Measurements from ENCODE around the gene PTX4. TPM values are rescaled to one million over a fixed set of nuclear protein-coding genes. Genes with fewer than 3 reads are reported as not detected.

Gene PTX4
- polyA plus RNA-seq, 1 of the 3 experiments (the other 2 are of a cell fraction), result not detected

- TF ChIP-seq NFIC (IDR thresholded peaks at IDR 0.05; ENCODE audit: borderline replicate concordance) (no peak), FOSL2 (IDR thresholded peaks at IDR 0.05; ENCODE audit: borderline replicate concordance, low read depth) (no peak), MEF2A (IDR thresholded peaks at IDR 0.05; ENCODE audit: borderline replicate concordance, low read depth) (no peak), TAF1 (IDR thresholded peaks at IDR 0.05; ENCODE audit: borderline replicate concordance, low read depth, low read length) (no peak), RXRA (IDR thresholded peaks at IDR 0.05; ENCODE audit: borderline replicate concordance, low read depth) (no peak), EP300 (IDR thresholded peaks at IDR 0.05; ENCODE audit: borderline replicate concordance in 1 of 2, low read depth in 1 of 2, low read length in 1 of 2) (no peak), RFX5 (IDR thresholded peaks at IDR 0.05; ENCODE audit: low read length) (no peak), FOXJ3 (CRISPR knock-in tag; IDR thresholded peaks at IDR 0.05) (no peak)
These were observed 10.3 kb upstream of the PTX4 start (continued) for GRCh38 chr16:1498899-1499676.

DNA sequence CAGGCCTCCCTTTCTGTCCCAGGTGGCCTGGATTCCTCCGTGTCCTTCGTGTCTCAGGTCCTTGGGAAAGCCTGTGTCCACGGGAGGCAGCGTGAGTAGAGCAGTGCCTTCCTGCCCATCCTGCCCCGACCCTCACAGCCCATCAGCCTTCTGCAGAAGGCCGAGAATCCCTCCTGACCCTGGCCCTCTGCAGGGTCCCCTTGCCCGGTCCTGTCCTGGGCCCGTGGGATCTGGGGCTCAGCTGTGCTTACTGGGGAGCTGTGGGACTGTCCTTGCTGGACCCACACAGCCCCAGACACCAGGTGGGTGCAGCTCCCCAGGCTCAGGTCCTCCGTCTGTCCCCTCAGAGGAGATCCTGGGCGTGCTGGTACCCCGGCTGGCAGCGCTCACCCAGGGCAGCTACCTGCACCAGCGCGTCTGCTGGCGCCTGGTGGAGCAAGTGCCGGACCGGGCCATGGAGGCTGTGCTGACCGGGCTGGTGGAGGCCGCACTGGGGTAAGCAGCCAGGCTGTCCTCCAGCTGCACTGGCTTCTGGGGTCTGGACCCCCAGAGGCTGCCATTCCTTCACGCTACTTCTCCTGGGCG, 8.4 kb upstream of the PTX4 start:
- Histone ChIP-seq H3K4me3 (ENCODE audit: low read depth in 2 of 2, low read length in 1 of 2) (no peak overlapping the region), H3K4me2 (no peak overlapping the region), H3K79me2 (ENCODE audit: insufficient read depth) (peaks cover 17% of the 10 kb centered on the region; the same call in 1 of the 2 replicates), H3K36me3 (replicated peaks in 1 of 2; ENCODE audit: control insufficient read depth in 1 of 2, insufficient read depth in 2 of 2, low read length in 1 of 2) (peaks cover 0 to 55% of the 10 kb centered on the region in 2 experiments), H3K9me2 (no peaks in the 10 kb centered on the region), H3F3A (replicated peaks; ENCODE audit: insufficient read depth) (no peaks in the 10 kb centered on the region), H2AFZ (ENCODE audit: low read depth) (no peak overlapping the region), H3K27me3 (ENCODE audit: insufficient read depth) (no peaks in the 10 kb centered on the region), H3K9me3 (no peaks in the 10 kb centered on the region), H3K9ac (no peak overlapping the region), H3K27ac (ENCODE audit: low read depth in 2 of 2, low read length in 1 of 2) (no peak overlapping the region), H3K4me1 (ENCODE audit: control insufficient read depth in 1 of 2, insufficient read depth in 2 of 2, low read depth in 1 of 2, low read length in 1 of 2) (peaks cover 0 to 17% of the 10 kb centered on the region in 2 experiments; a peak in 1 of 4 replicates), H4K20me1 (ENCODE audit: insufficient read depth) (no peaks in the 10 kb centered on the region)
- ChIA-PET POLR2A (no interaction called here), CTCF (no interaction called here)
- no peak for DNase-seq
- WGBS (ENCODE audit: low lambda C conversion rate), result 97% methylated on average over 6 of the region's 21 CpGs
- TF ChIP-seq YY1 (IDR thresholded peaks at IDR 0.05; ENCODE audit: low read depth) (no peak), CHD2 (IDR thresholded peaks at IDR 0.05; ENCODE audit: low read length, partially characterized antibody) (no peak), POLR2AphosphoS5 (IDR thresholded peaks at IDR 0.05; ENCODE audit: low read depth, low read length) (no peak), FOXJ3 (CRISPR knock-in tag; IDR thresholded peaks at IDR 0.05) (no peak), NFIC (IDR thresholded peaks at IDR 0.05; ENCODE audit: borderline replicate concordance) (no peak), IRF3 (IDR thresholded peaks at IDR 0.05; ENCODE audit: low read depth, low read length) (no peak), SIN3A (IDR thresholded peaks at IDR 0.05; ENCODE audit: borderline replicate concordance, low read depth, low read length) (no peak), RCOR1 (IDR thresholded peaks at IDR 0.05; ENCODE audit: low read length) (no peak), TEAD4 (IDR thresholded peaks at IDR 0.05; ENCODE audit: borderline replicate concordance, insufficient read depth) (no peak), RFX5 (IDR thresholded peaks at IDR 0.05; ENCODE audit: low read length) (no peak), FOSL2 (IDR thresholded peaks at IDR 0.05; ENCODE audit: borderline replicate concordance, low read depth) (no peak), TCF12 (IDR thresholded peaks at IDR 0.05) (no peak), ELF1 (IDR thresholded peaks at IDR 0.05) (no peak), SMC3 (IDR thresholded peaks at IDR 0.05; ENCODE audit: low read depth, low read length) (no peak), MXI1 (IDR thresholded peaks at IDR 0.05; ENCODE audit: low read depth, low read length) (no peak)
- TF ChIP-seq, protein P1, sequence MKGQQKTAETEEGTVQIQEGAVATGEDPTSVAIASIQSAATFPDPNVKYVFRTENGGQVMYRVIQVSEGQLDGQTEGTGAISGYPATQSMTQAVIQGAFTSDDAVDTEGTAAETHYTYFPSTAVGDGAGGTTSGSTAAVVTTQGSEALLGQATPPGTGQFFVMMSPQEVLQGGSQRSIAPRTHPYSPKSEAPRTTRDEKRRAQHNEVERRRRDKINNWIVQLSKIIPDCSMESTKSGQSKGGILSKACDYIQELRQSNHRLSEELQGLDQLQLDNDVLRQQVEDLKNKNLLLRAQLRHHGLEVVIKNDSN (IDR thresholded peaks at IDR 0.05; ENCODE audit: borderline replicate concordance, low read depth), result no peak
- TF ChIP-seq, protein P2, sequence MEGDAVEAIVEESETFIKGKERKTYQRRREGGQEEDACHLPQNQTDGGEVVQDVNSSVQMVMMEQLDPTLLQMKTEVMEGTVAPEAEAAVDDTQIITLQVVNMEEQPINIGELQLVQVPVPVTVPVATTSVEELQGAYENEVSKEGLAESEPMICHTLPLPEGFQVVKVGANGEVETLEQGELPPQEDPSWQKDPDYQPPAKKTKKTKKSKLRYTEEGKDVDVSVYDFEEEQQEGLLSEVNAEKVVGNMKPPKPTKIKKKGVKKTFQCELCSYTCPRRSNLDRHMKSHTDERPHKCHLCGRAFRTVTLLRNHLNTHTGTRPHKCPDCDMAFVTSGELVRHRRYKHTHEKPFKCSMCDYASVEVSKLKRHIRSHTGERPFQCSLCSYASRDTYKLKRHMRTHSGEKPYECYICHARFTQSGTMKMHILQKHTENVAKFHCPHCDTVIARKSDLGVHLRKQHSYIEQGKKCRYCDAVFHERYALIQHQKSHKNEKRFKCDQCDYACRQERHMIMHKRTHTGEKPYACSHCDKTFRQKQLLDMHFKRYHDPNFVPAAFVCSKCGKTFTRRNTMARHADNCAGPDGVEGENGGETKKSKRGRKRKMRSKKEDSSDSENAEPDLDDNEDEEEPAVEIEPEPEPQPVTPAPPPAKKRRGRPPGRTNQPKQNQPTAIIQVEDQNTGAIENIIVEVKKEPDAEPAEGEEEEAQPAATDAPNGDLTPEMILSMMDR (IDR thresholded peaks at IDR 0.05), result no peak
- TF ChIP-seq, protein P3, sequence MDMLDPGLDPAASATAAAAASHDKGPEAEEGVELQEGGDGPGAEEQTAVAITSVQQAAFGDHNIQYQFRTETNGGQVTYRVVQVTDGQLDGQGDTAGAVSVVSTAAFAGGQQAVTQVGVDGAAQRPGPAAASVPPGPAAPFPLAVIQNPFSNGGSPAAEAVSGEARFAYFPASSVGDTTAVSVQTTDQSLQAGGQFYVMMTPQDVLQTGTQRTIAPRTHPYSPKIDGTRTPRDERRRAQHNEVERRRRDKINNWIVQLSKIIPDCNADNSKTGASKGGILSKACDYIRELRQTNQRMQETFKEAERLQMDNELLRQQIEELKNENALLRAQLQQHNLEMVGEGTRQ (IDR thresholded peaks at IDR 0.05; ENCODE audit: borderline replicate concordance, low read depth, low read length), result no peak
